Transverse colon (tissue), 4 donors: ENCODE data around the gene CASTOR1.

Experiments
- CTCF ChIP-seq, 5 experiments: fragments of 200-600 bp in 3 of 5; fragments of 450-650 bp in 2 of 5; sonication (generic) in 3 of 5; IDR thresholded peaks; 1 replicate in 2 of 5; 2 replicates in 3 of 5; pipeline ENCODE4 v1.5.1; 2016 to 2017; ENCODE audit warnings: antibody characterized with exemption in 5 of 5, inconsistent platforms in 3 of 5, mild to moderate bottlenecking in 2 of 5, moderate library complexity in 1 of 5
- EP300 ChIP-seq: sonication (generic); formaldehyde crosslinking; IDR thresholded peaks from one replicate; pipeline ENCODE4 v1.6.1; 2017; ENCODE audit warnings: antibody characterized with exemption, low read depth
- POLR2A ChIP-seq: fragments of 450-650 bp; IDR thresholded peaks from one replicate; pipeline ENCODE4 v1.6.1; 2016; ENCODE audit warnings: antibody characterized with exemption, mild to moderate bottlenecking, moderate library complexity
- POLR2AphosphoS5 ChIP-seq, 3 donors: sonication (generic); formaldehyde crosslinking; IDR thresholded peaks; one replicate each; pipeline ENCODE4 v1.6.1; 2016; ENCODE audit warnings: antibody characterized with exemption in 3 of 3

- TF ChIP-seq CTCF (IDR thresholded peaks at IDR 0.05) (no peak), POLR2AphosphoS5 (IDR thresholded peaks at IDR 0.05) (no peak), POLR2A (no peak), EP300 (no peak)
These were observed 7.0 kb upstream of the CASTOR1 start for GRCh38 chr22:30296324-30296723.
